Measurements from ENCODE around the gene ISM1.
A peak's percentile ranks its signal among the peaks of the same experiment; 100 is the strongest.

ISM1 gene

GRCh38 chr20:13302647-13303450 lies 81.8 kb downstream of the ISM1 start:
- no peak for FAIRE-seq
- DNase-seq (ENCODE audit: insufficient read length, low spot score), result peak; percentile 20

- FAIRE-seq (no peak), DNase-seq (ENCODE audit: insufficient read length, low spot score) (no peak)
Measured at GRCh38 chr20:13305284-13305683, 84.2 kb downstream of the ISM1 start.

- no peak for FAIRE-seq
- DNase-seq (ENCODE audit: insufficient read length, low spot score), result no peak
Measured at GRCh38 chr20:13307562-13308163, 86.6 kb downstream of the ISM1 start.

- DNase-seq (ENCODE audit: insufficient read length, low spot score) (no peak), FAIRE-seq (no peak)
Measured at GRCh38 chr20:13312300-13312699, 91.2 kb downstream of the ISM1 start.

GRCh38 chr20:13313201-13313600 lies 92.1 kb downstream of the ISM1 start:
- DNase-seq (ENCODE audit: insufficient read length, low spot score), result no peak
- FAIRE-seq, result no peak

GRCh38 chr20:13317439-13317838 lies 96.4 kb downstream of the ISM1 start:
- no peak for FAIRE-seq

GRCh38 chr20:13318871-13319521 lies 97.9 kb downstream of the ISM1 start:
- FAIRE-seq (no peak), DNase-seq (ENCODE audit: insufficient read length, low spot score) (no peak)

More at GRCh38 chr20:13317439-13317838, 96.4 kb downstream of the ISM1 start:
- no peak for DNase-seq (ENCODE audit: insufficient read length, low spot score)

- FAIRE-seq (no peak), DNase-seq (ENCODE audit: insufficient read length, low spot score) (no peak)
Measured at GRCh38 chr20:13320702-13321101, 99.6 kb downstream of the ISM1 start.

DNA sequence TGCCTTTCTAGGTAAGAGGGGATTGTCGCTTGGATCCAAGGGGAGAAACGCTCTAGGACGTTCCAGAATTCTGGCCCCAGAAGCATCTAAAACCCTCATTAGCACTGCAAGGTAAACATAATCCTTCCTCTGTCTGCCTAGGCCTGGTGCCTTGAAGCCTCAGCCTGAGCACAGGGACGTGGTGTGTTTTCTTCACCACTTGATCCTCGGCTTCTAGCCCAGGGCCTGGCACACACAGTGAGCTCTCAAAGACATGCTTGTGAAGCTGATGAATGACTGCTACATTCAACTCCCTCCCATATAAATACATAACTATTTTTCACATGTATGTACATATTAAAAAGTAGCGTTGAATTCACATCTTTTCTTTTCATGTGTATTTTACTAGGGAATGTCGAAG lies 100.3 kb downstream of the ISM1 start:
- DNase-seq (ENCODE audit: insufficient read length, low spot score) (no peak), FAIRE-seq (no peak)

DNA sequence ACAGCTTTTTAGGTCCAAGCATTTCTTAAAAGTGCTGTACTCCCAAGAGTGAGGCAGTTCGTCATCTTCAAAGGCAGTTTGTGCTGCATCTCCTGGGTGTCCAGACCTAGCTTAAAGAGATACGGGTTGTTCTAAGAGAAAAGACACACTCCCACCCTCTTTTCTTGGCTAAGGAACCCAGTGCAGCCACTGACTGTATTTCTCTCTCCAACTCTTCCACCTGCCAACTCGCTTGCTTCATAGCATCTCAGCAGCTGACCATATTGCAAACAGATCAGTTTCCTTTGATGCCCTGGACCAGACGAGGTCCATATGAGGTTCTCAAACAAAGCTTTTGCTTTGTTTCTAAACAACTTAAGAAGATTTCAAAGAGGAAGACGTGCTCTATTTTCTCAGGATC lies 101.1 kb downstream of the ISM1 start:
- no peak for DNase-seq (ENCODE audit: insufficient read length, low spot score)
- no peak for FAIRE-seq

DNA sequence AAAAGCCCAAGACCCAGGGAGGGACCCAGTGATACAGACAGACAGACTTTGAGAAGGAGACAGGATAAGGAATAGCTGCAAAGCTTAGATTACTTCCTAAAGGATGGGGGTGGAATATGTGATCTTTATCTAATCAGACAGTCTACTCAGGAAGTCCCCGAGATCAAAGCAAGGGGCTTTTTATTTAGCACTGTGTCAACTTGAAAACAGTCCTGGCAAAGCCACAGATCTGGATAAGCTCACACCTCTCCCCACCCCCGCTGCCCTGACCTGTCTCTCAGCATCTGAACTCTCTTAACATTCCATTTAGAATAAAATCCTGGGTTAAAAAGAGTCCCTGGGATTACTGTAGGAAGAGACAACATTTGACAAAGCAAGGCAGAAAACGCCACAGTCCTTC lies 101.5 kb downstream of the ISM1 start:
- FAIRE-seq (no peak), DNase-seq (ENCODE audit: insufficient read length, low spot score) (no peak)

- no peak for FAIRE-seq
- DNase-seq (ENCODE audit: insufficient read length, low spot score), result peak; percentile 22
Measured at GRCh38 chr20:13325033-13325432, 104.0 kb downstream of the ISM1 start.

GRCh38 chr20:13325796-13326340 lies 104.8 kb downstream of the ISM1 start:
- FAIRE-seq, result no peak
- no peak for DNase-seq (ENCODE audit: insufficient read length, low spot score)

- no peak for FAIRE-seq
Measured at GRCh38 chr20:13331536-13331935, 110.5 kb downstream of the ISM1 start.

DNA sequence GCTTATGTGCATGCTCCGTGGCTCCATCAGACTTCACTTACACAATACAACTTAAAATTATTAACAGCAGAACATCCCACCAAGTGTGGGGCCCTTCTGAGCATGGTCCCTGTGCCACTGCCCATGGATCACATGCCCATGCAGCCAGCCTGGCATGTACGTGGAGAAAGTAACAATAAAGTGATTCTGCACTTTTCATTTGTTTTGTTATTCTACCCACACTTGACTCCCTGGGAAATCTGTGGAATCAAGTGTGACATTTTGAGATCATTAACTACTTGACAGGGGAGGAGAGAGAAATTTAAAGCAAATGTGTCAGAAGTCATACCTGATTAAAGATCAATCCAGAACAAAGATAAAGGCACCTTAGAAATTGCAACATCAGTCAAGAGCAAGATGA lies 112.0 kb downstream of the ISM1 start:
- FAIRE-seq (peak; percentile 31), DNase-seq (ENCODE audit: insufficient read length, low spot score) (no peak)

More at GRCh38 chr20:13331536-13331935, 110.5 kb downstream of the ISM1 start:
- no peak for DNase-seq (ENCODE audit: insufficient read length, low spot score)

DNA sequence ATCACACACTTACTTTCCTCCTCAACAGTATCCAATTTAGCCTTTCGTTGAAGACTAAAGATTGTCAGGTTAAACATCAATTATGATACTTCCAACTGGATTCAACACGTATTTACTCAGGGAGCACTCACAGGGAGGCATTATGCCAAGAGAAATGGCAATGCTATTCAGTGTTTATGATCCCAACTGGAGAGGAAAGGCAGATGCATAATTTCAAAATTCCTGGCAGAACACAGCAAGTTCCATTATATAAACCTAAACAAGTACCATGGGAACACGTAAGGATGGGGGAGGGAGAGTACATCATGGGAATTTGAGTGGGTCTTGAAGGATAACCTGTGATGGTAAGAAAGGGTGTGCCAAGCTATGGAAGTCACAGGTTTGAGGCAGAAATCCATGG lies 112.7 kb downstream of the ISM1 start:
- no peak for DNase-seq (ENCODE audit: insufficient read length, low spot score)
- FAIRE-seq, result no peak

GRCh38 chr20:13336308-13337089 lies 115.4 kb downstream of the ISM1 start:
- FAIRE-seq, result peak; percentile 51
- DNase-seq (ENCODE audit: insufficient read length, low spot score), result peak; percentile 55

GRCh38 chr20:13337090-13337784 lies 116.2 kb downstream of the ISM1 start:
- no peak for DNase-seq (ENCODE audit: insufficient read length, low spot score)
- FAIRE-seq, result no peak

- DNase-seq (ENCODE audit: insufficient read length, low spot score), result no peak
- FAIRE-seq, result no peak
Measured at GRCh38 chr20:13338097-13338661, 117.1 kb downstream of the ISM1 start.

DNA sequence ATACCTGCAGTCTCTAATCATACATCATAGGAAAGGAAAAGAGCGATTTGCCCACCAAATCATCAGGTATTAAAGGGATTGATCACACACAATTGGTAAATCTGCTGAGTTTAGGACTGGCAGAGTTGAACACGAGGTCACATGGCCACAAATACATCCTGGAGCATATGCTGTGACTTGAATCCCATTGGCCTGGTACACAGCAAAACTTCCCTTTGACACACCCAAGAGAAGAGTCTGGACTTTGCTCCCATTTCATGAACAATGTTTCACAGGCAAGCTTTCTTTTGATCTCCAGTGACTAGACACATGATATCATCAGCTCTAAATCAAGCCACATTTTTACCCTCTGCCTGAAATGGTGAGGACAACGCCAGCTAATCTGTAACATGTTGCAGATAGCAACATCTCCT lies 117.9 kb downstream of the ISM1 start:
- FAIRE-seq (no peak), DNase-seq (ENCODE audit: insufficient read length, low spot score) (no peak)
